Effector memory CD8-positive, alpha-beta T cell (primary cell): Measurements from ENCODE around the gene FBXO33.

Experiments
- ATAC-seq: fragments of 150-1000 bp; cut with Tn5 transposase; replicated peaks from 2 replicates; pipeline ENCODE4 v1.10.0; 2021; ENCODE audit warnings: mild to moderate bottlenecking, moderate library complexity
- DNase-seq, 3 experiments: peaks; one replicate each; pipeline ENCODE4 v3.0.0; 2021
- H3K27ac Mint-ChIP-seq, 2 donors: one replicate each; pipeline ENCODE4 v1.8.0; 2022; ENCODE audit warnings: mild to moderate bottlenecking in 2 of 2, mixed read lengths in 2 of 2, moderate library complexity in 2 of 2
- H3K27me3 Mint-ChIP-seq, 2 donors: one replicate each; pipeline ENCODE4 v1.8.0; 2022; ENCODE audit warnings: mixed read lengths in 2 of 2
- H3K36me3 Mint-ChIP-seq: one replicate; pipeline ENCODE4 v1.8.0; 2022; ENCODE audit warnings: mild to moderate bottlenecking, moderate library complexity, mixed read lengths; ENCODE audit not compliant: insufficient read depth
- H3K4me1 Mint-ChIP-seq, 2 donors: one replicate each; pipeline ENCODE4 v1.8.0; 2022; ENCODE audit warnings: low read depth in 2 of 2, mixed read lengths in 2 of 2
- H3K4me3 Mint-ChIP-seq, 2 donors: one replicate each; pipeline ENCODE4 v1.8.0; 2022; ENCODE audit warnings: mild to moderate bottlenecking in 2 of 2, mixed read lengths in 2 of 2, moderate library complexity in 2 of 2
- H3K9me3 Mint-ChIP-seq, 2 donors: one replicate each; pipeline ENCODE4 v1.8.0; 2022; ENCODE audit warnings: mixed read lengths in 2 of 2

The FBXO33 gene

GRCh38 chr14:39442293-39442692, 10.1 kb upstream of the FBXO33 start:
- H3K9me3 Mint-ChIP-seq, result no peaks in the 10 kb centered on the region
- DNase-seq, result no peak
- H3K4me3 Mint-ChIP-seq, result no peak overlapping the region

GRCh38 chr14:39441805-39442204, 9.6 kb upstream of the FBXO33 start:
- Mint-ChIP-seq H3K4me3 (no peak overlapping the region), H3K9me3 (no peaks in the 10 kb centered on the region), H3K4me1 (no peaks in the 10 kb centered on the region), H3K36me3 (no peaks in the 10 kb centered on the region), H3K27ac (no peak overlapping the region), H3K27me3 (no peaks in the 10 kb centered on the region)
- no peak for DNase-seq
- no peak for ATAC-seq

More at GRCh38 chr14:39442293-39442692, 10.1 kb upstream of the FBXO33 start:
- Mint-ChIP-seq H3K27ac (no peak overlapping the region), H3K36me3 (no peaks in the 10 kb centered on the region), H3K4me1 (no peaks in the 10 kb centered on the region), H3K27me3 (no peaks in the 10 kb centered on the region)
- no peak for ATAC-seq

GRCh38 chr14:39440975-39441374, 8.7 kb upstream of the FBXO33 start:
- DNase-seq (no peak), ATAC-seq (no peak)
- Mint-ChIP-seq H3K4me1 (no peaks in the 10 kb centered on the region), H3K27ac (no peak overlapping the region), H3K4me3 (no peak overlapping the region), H3K27me3 (no peaks in the 10 kb centered on the region), H3K9me3 (no peaks in the 10 kb centered on the region), H3K36me3 (no peaks in the 10 kb centered on the region)

- Mint-ChIP-seq H3K36me3 (peaks cover 27% of the 10 kb centered on the region), H3K27ac (no peak overlapping the region), H3K4me1 (peaks cover 13 to 17% of the 10 kb centered on the region in 2 donors), H3K27me3 (no peaks in the 10 kb centered on the region), H3K9me3 (no peaks in the 10 kb centered on the region), H3K4me3 (no peak overlapping the region)
- DNase-seq (no peak), ATAC-seq (no peak)
Measured at GRCh38 chr14:39435241-39435640, 3.0 kb upstream of the FBXO33 start.

- no peaks in the 10 kb centered on the region for H3K27me3 Mint-ChIP-seq
- no peaks in the 10 kb centered on the region for H3K9me3 Mint-ChIP-seq
- no peak overlapping the region for H3K4me3 Mint-ChIP-seq
- no peak overlapping the region for H3K27ac Mint-ChIP-seq
- peaks cover 27% of the 10 kb centered on the region for H3K36me3 Mint-ChIP-seq
- no peak for DNase-seq
- no peak for ATAC-seq
- H3K4me1 Mint-ChIP-seq, result peaks cover 19 to 25% of the 10 kb centered on the region in 2 donors
Measured at GRCh38 chr14:39434401-39434800, 2.2 kb upstream of the FBXO33 start.

- peaks cover 24 to 35% of the 10 kb centered on the region in 2 donors for H3K4me1 Mint-ChIP-seq
- no peaks in the 10 kb centered on the region for H3K27me3 Mint-ChIP-seq
- H3K4me3 Mint-ChIP-seq, result peak overlapping the region; percentile 95 to 100
- DNase-seq, result no peak
- ATAC-seq, result no peak
- peaks cover 31% of the 10 kb centered on the region for H3K36me3 Mint-ChIP-seq
- peak overlapping the region; percentile 100 for H3K27ac Mint-ChIP-seq
- no peaks in the 10 kb centered on the region for H3K9me3 Mint-ChIP-seq
Measured at GRCh38 chr14:39433452-39433813, 1.2 kb upstream of the FBXO33 start.

- no peaks in the 10 kb centered on the region for H3K27me3 Mint-ChIP-seq
- ATAC-seq, result peak; percentile 51
- DNase-seq, result peak in 2 of 3 experiments; percentile 69 to 72
- H3K36me3 Mint-ChIP-seq, result peaks cover 33% of the 10 kb centered on the region
- peak overlapping the region; percentile 100 for H3K27ac Mint-ChIP-seq
- H3K4me3 Mint-ChIP-seq, result peak overlapping the region; percentile 95 to 100
- H3K4me1 Mint-ChIP-seq, result peaks cover 26 to 39% of the 10 kb centered on the region in 2 donors
- no peaks in the 10 kb centered on the region for H3K9me3 Mint-ChIP-seq
Measured at GRCh38 chr14:39432619-39433451, 602 bp upstream of the FBXO33 start.

GRCh38 chr14:39431416-39432178, 636 bp downstream of the FBXO33 start:
- DNase-seq (peak; percentile 27 to 45 (median 27)), ATAC-seq (peak; percentile 4)
- Mint-ChIP-seq H3K27ac (peak overlapping the region; percentile 100), H3K4me3 (peak overlapping the region; percentile 95 to 100), H3K9me3 (no peaks in the 10 kb centered on the region), H3K27me3 (no peaks in the 10 kb centered on the region), H3K36me3 (peaks cover 37% of the 10 kb centered on the region), H3K4me1 (peaks cover 31 to 45% of the 10 kb centered on the region in 2 donors)

GRCh38 chr14:39430762-39431415, 1.3 kb downstream of the FBXO33 start:
- DNase-seq (no peak), ATAC-seq (no peak)
- H3K27me3 Mint-ChIP-seq, result no peaks in the 10 kb centered on the region
- no peaks in the 10 kb centered on the region for H3K9me3 Mint-ChIP-seq
- H3K27ac Mint-ChIP-seq, result peak overlapping the region; percentile 100
- H3K4me3 Mint-ChIP-seq, result peak overlapping the region; percentile 95 to 100
- peaks cover 37% of the 10 kb centered on the region for H3K36me3 Mint-ChIP-seq
- peaks cover 35 to 51% of the 10 kb centered on the region in 2 donors for H3K4me1 Mint-ChIP-seq

- Mint-ChIP-seq H3K36me3 (peaks cover 41% of the 10 kb centered on the region), H3K27ac (no peak overlapping the region), H3K4me1 (peaks cover 46 to 62% of the 10 kb centered on the region in 2 donors), H3K4me3 (peak overlapping the region; percentile 95 to 100), H3K9me3 (no peaks in the 10 kb centered on the region), H3K27me3 (no peaks in the 10 kb centered on the region)
- ATAC-seq (no peak), DNase-seq (no peak)
Measured at GRCh38 chr14:39428118-39428517, 4.1 kb downstream of the FBXO33 start.

GRCh38 chr14:39426605-39427004, 5.6 kb downstream of the FBXO33 start:
- ATAC-seq (no peak), DNase-seq (no peak)
- Mint-ChIP-seq H3K4me1 (peaks cover 49 to 67% of the 10 kb centered on the region in 2 donors), H3K36me3 (peaks cover 33% of the 10 kb centered on the region), H3K4me3 (peak overlapping the region in 1 of 2 donors; percentile 16), H3K27ac (no peak overlapping the region), H3K9me3 (no peaks in the 10 kb centered on the region), H3K27me3 (no peaks in the 10 kb centered on the region)

- H3K27me3 Mint-ChIP-seq, result no peaks in the 10 kb centered on the region
- peak overlapping the region in 1 of 2 donors; percentile 16 for H3K4me3 Mint-ChIP-seq
Measured at GRCh38 chr14:39425947-39426346, 6.3 kb downstream of the FBXO33 start.

GRCh38 chr14:39423793-39424192, 8.4 kb downstream of the FBXO33 start:
- Mint-ChIP-seq H3K27ac (no peak overlapping the region), H3K4me3 (peak overlapping the region in 1 of 2 donors; percentile 5), H3K4me1 (peaks cover 40 to 60% of the 10 kb centered on the region in 2 donors), H3K9me3 (no peaks in the 10 kb centered on the region), H3K36me3 (peaks cover 26% of the 10 kb centered on the region), H3K27me3 (no peaks in the 10 kb centered on the region)
- ATAC-seq (peak; percentile 8), DNase-seq (no peak)

More at GRCh38 chr14:39425947-39426346, 6.3 kb downstream of the FBXO33 start:
- Mint-ChIP-seq H3K36me3 (peaks cover 30% of the 10 kb centered on the region), H3K9me3 (no peaks in the 10 kb centered on the region), H3K27ac (no peak overlapping the region), H3K4me1 (peaks cover 51 to 70% of the 10 kb centered on the region in 2 donors)
- DNase-seq, result no peak
- no peak for ATAC-seq
